H1 (cell line): ENCODE results near the gene TOB1. TPM values are rescaled to one million over a fixed set of nuclear protein-coding genes. Genes with fewer than 3 reads are reported as not detected.

Source experiments
- NANOG ChIP-seq: IDR thresholded peaks from 2 replicates; pipeline ENCODE4 v1.6.1; 2011; ENCODE audit warnings: low read length, low read depth, mild to moderate bottlenecking, inconsistent platforms; ENCODE audit not compliant: insufficient read depth, poor library complexity, severe bottlenecking
- polyA plus RNA-seq, 7 experiments: library from polyadenylated mRNA; depleted of rRNA in 3 of 7; stranded (reverse) in 5 of 7; unstranded in 2 of 7; fragments of >200 nt in 5 of 7; fragments of 200-250 nt in 2 of 7; gene quantifications; 1 replicate in 5 of 7; 2 replicates in 1 of 7; 4 replicates in 1 of 7; pipeline versions ENCODE4 v1.2.1 to v1.2.3, GENCODE V29; 2011 to 2013; ENCODE audit warnings: missing spikeins in 2 of 7, mixed read lengths in 2 of 7
- total RNA-seq: library from RNA; stranded (reverse); fragmentation: NEBNext Ultra II Directional; extraction: Animal tissue kit (Norgen Biotek cat#: 25700); gene quantifications from 2 replicates; pipeline ENCODE4 v1.2.1, GENCODE V29; 2021

Gene TOB1
- total and polyA plus RNA-seq, 2 of the 8 experiments (the other 6 are each of a cell fraction or from before 2014, with no cell fraction given), result 14.4 to 20.8 TPM

DNA sequence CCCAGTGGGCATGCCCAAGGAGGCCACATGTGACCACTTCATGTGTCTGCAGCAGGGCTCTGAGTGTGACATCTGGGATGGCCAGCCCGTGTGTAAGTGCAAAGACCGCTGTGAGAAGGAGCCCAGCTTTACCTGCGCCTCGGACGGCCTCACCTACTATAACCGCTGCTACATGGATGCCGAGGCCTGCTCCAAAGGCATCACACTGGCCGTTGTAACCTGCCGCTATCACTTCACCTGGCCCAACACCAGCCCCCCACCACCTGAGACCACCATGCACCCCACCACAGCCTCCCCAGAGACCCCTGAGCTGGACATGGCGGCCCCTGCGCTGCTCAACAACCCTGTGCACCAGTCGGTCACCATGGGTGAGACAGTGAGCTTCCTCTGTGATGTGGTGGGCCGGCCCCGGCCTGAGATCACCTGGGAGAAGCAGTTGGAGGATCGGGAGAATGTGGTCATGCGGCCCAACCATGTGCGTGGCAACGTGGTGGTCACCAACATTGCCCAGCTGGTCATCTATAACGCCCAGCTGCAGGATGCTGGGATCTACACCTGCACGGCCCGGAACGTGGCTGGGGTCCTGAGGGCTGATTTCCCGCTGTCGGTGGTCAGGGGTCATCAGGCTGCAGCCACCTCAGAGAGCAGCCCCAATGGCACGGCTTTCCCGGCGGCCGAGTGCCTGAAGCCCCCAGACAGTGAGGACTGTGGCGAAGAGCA is 26.4 kb downstream of the TOB1 start (continued):
- TF ChIP-seq NANOG, result no peak
